Measurements from ENCODE around the gene SLC2A1.

DNA sequence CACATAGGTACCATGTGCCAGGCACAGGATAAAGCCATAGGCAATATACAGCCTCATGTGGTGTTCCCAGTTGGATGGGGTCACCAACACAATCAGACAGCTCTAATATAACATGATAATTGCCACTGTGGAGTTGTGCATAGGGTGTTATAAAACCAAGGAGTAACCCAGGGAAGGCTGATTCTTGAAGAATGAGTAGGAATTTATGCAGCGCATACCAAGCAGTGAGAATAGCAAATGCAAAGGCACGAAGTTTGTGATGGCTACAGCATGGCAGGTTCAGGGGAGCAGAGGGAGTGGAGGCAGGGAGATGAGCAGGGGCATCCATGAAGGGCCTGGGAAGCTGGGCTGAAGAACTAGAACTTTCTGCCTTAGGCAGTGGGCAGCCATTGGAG lies 20.4 kb upstream of the SLC2A1 start:
- TF ChIP-seq EZH2 (IDR thresholded peaks at IDR 0.05): no peak
- TF ChIP-seq POLR2AphosphoS5 (IDR thresholded peaks at IDR 0.05; ENCODE audit: borderline replicate concordance, low read depth, low read length): no peak
- TF ChIP-seq FOXP2 (optimal IDR thresholded peaks at IDR 0.05; ENCODE audit: control extremely low read depth, extremely low read length, insufficient read depth): no peak
